H9 (cell line): Measurements from ENCODE around the gene OSBPL2. TPM values are rescaled to one million over a fixed set of nuclear protein-coding genes. Genes with fewer than 3 reads are reported as not detected.

Source experiments
- DNase-seq: peaks from one replicate; pipeline ENCODE4 v3.0.0-alpha.2; 2017
- H2AFZ ChIP-seq: one replicate; pipeline ENCODE4 v1.6.1; 2013; ENCODE audit warnings: mild to moderate bottlenecking, low read length, control low read depth, moderate library complexity
- H2AK5ac ChIP-seq: 2 replicates; pipeline ENCODE4 v1.6.1; 2013; ENCODE audit warnings: low read length, control low read depth, mixed read lengths; ENCODE audit not compliant: insufficient read length
- H2BK120ac ChIP-seq: one replicate; pipeline ENCODE4 v1.6.1; 2013; ENCODE audit warnings: low read depth, mild to moderate bottlenecking, low read length, control low read depth, inconsistent platforms; ENCODE audit not compliant: poor library complexity, severe bottlenecking
- H2BK12ac ChIP-seq: 2 replicates; pipeline ENCODE4 v1.6.1; 2013; ENCODE audit warnings: low read length, control low read depth, mixed read lengths, low read depth; ENCODE audit not compliant: insufficient read length
- H2BK15ac ChIP-seq: 2 replicates; pipeline ENCODE4 v1.6.1; 2013; ENCODE audit warnings: low read depth, low read length, control low read depth
- H2BK20ac ChIP-seq: one replicate; pipeline ENCODE4 v1.6.1; 2013; ENCODE audit warnings: low read depth, mild to moderate bottlenecking, low read length, control low read depth, inconsistent platforms; ENCODE audit not compliant: poor library complexity, severe bottlenecking
- H2BK5ac ChIP-seq: 2 replicates; pipeline ENCODE4 v1.6.1; 2013; ENCODE audit warnings: low read length, control low read depth, mixed read lengths; ENCODE audit not compliant: insufficient read length
- H3K14ac ChIP-seq: 2 replicates; pipeline ENCODE4 v1.6.1; 2013; ENCODE audit warnings: low read length, control low read depth; ENCODE audit not compliant: insufficient read depth
- H3K18ac ChIP-seq: 2 replicates; pipeline ENCODE4 v1.6.1; 2013; ENCODE audit warnings: low read depth, mild to moderate bottlenecking, mixed read lengths, low read length, control low read depth; ENCODE audit not compliant: insufficient read length
- H3K23ac ChIP-seq: 2 replicates; pipeline ENCODE4 v1.6.1; 2013; ENCODE audit warnings: low read length, control low read depth, mixed read lengths, low read depth; ENCODE audit not compliant: insufficient read length
- H3K23me2 ChIP-seq: 2 replicates; pipeline ENCODE4 v1.6.1; 2013; ENCODE audit warnings: low read depth, mild to moderate bottlenecking, mixed read lengths, low read length, control low read depth; ENCODE audit not compliant: insufficient read length, poor library complexity, severe bottlenecking
- H3K27ac ChIP-seq: 2 replicates; pipeline ENCODE4 v1.5.1; 2013; ENCODE audit warnings: low read length, control low read depth, mixed read lengths, low read depth; ENCODE audit not compliant: insufficient read length
- H3K27me3 ChIP-seq: 2 replicates; pipeline ENCODE4 v1.6.1; 2013; ENCODE audit warnings: low read length, control low read depth, inconsistent platforms; ENCODE audit not compliant: insufficient read depth
- H3K4ac ChIP-seq: 2 replicates; pipeline ENCODE4 v1.6.1; 2013; ENCODE audit warnings: low read depth, mild to moderate bottlenecking, control low read depth, inconsistent platforms, low read length, moderate library complexity
- H3K4me1 ChIP-seq: 2 replicates; pipeline ENCODE4 v1.6.1; 2013; ENCODE audit warnings: low read length, control low read depth, inconsistent platforms; ENCODE audit not compliant: insufficient read depth
- H3K4me2 ChIP-seq: 2 replicates; pipeline ENCODE4 v1.6.1; 2013; ENCODE audit warnings: low read length, control low read depth, mixed read lengths; ENCODE audit not compliant: insufficient read length, insufficient read depth
- H3K56ac ChIP-seq: 2 replicates; pipeline ENCODE4 v1.6.1; 2013; ENCODE audit warnings: low read depth, mild to moderate bottlenecking, mixed read lengths, low read length, control low read depth; ENCODE audit not compliant: insufficient read length
- H3K79me1 ChIP-seq: 2 replicates; pipeline ENCODE4 v1.6.1; 2013; ENCODE audit warnings: low read depth, mild to moderate bottlenecking, moderate library complexity, low read length, control low read depth, inconsistent platforms; ENCODE audit not compliant: insufficient read depth, poor library complexity, severe bottlenecking
- H3K79me2 ChIP-seq: 2 replicates; pipeline ENCODE4 v1.6.1; 2013; ENCODE audit warnings: low read length, control low read depth, inconsistent platforms; ENCODE audit not compliant: insufficient read depth
- H3K9ac ChIP-seq: 2 replicates; pipeline ENCODE4 v1.6.1; 2013; ENCODE audit warnings: low read length, control low read depth, mixed read lengths; ENCODE audit not compliant: insufficient read length; ENCODE audit errors: extremely low read depth
- H3K9me3 ChIP-seq: one replicate; pipeline ENCODE4 v1.6.1; 2013; ENCODE audit warnings: low read depth, low read length, inconsistent platforms; ENCODE audit not compliant: control insufficient read depth
- H3T11ph ChIP-seq: one replicate; pipeline ENCODE4 v1.6.1; 2013; ENCODE audit warnings: mild to moderate bottlenecking, low read length, control low read depth, inconsistent platforms
- H4K20me1 ChIP-seq: one replicate; pipeline ENCODE4 v1.6.1; 2013; ENCODE audit not compliant: control insufficient read depth, insufficient read length, insufficient read depth
- H4K5ac ChIP-seq: 2 replicates; pipeline ENCODE4 v1.6.1; 2013; ENCODE audit warnings: low read depth, mild to moderate bottlenecking, mixed read lengths, low read length, control low read depth; ENCODE audit not compliant: insufficient read length
- H4K8ac ChIP-seq: replicated peaks from 2 replicates; pipeline ENCODE4 v1.6.1; 2013; ENCODE audit warnings: low read length, control low read depth, mixed read lengths, low read depth; ENCODE audit not compliant: insufficient read length
- H4K91ac ChIP-seq: 2 replicates; pipeline ENCODE4 v1.6.1; 2013; ENCODE audit warnings: low read depth, mild to moderate bottlenecking, moderate library complexity, mixed read lengths, low read length, control low read depth; ENCODE audit not compliant: insufficient read length
- H3K27ac Mint-ChIP-seq, 3 experiments: 2 replicates in 2 of 3; 3 replicates in 1 of 3; pipeline ENCODE4 v1.8.0; 2020 to 2021; ENCODE audit warnings: mixed read lengths in 3 of 3, mild to moderate bottlenecking in 1 of 3, moderate library complexity in 1 of 3
- H3K27me3 Mint-ChIP-seq: 2 replicates; pipeline ENCODE4 v1.8.0; 2021; ENCODE audit warnings: low read depth, mild to moderate bottlenecking, moderate library complexity, mixed read lengths
- H3K36me3 Mint-ChIP-seq, 3 experiments: 2 replicates in 2 of 3; 3 replicates in 1 of 3; pipeline ENCODE4 v1.8.0; 2020 to 2021; ENCODE audit warnings: low read depth in 3 of 3, mixed read lengths in 3 of 3; ENCODE audit not compliant: insufficient read depth in 1 of 3
- H3K4me1 Mint-ChIP-seq, 2 experiments: 2 replicates each; pipeline ENCODE4 v1.8.0; 2020; ENCODE audit warnings: mixed read lengths in 2 of 2
- H3K4me3 Mint-ChIP-seq, 2 experiments: 2 replicates in 1 of 2; 3 replicates in 1 of 2; pipeline ENCODE4 v1.8.0; 2020 to 2021; ENCODE audit warnings: mild to moderate bottlenecking in 2 of 2, mixed read lengths in 2 of 2, moderate library complexity in 1 of 2
- H3K9me3 Mint-ChIP-seq, 2 experiments: 2 replicates in 1 of 2; 3 replicates in 1 of 2; pipeline ENCODE4 v1.8.0; 2020; ENCODE audit warnings: mild to moderate bottlenecking in 2 of 2, mixed read lengths in 2 of 2, moderate library complexity in 1 of 2
- CTCF ChIP-seq: fragments of 200-600 bp; sonication (generic); conservative IDR thresholded peaks from 3 replicates; pipeline ENCODE4 v1.8.0; 2021; ENCODE audit warnings: antibody characterized with exemption, mild to moderate bottlenecking
- WGBS: extraction: QIAGEN DNeasy Blood & Tissue Kit; methylation state at CpG from one replicate; pipeline ENCODE4 v1.1.7; 2013; ENCODE audit warnings: missing lambda C conversion rate, low lambda C conversion rate, mixed read lengths; ENCODE audit not compliant: insufficient read length; ENCODE audit errors: extremely low coverage; 5-methylcytosine and 5-hydroxymethylcytosine counted together
- total RNA-seq: library from RNA; stranded (reverse); gene quantifications from 2 replicates; pipeline ENCODE4 v1.2.1, GENCODE V29; 2021

Gene OSBPL2
- total RNA-seq, 1 experiment from 2014 or later, result 47.3 TPM

- WGBS, result no CpG with 5 or more reads among the region's 46 CpGs
- no peak overlapping the region for H3K27ac Mint-ChIP-seq
- H3K9me3 Mint-ChIP-seq, result no peaks in the 10 kb centered on the region
Measured at GRCh38 chr20:62330576-62331317, 92.4 kb downstream of the OSBPL2 start.

More at GRCh38 chr20:62330576-62331317, 92.4 kb downstream of the OSBPL2 start:
- no peaks in the 10 kb centered on the region for H3K79me1 ChIP-seq
- H4K8ac ChIP-seq, result no peak overlapping the region
- Mint-ChIP-seq H3K4me3 (no peak overlapping the region), H3K4me1 (peaks cover 0 to 3% of the 10 kb centered on the region in 2 experiments; a peak in 1 of 4 replicates), H3K36me3 (peaks cover 11 to 59% (median 49%) of the 10 kb centered on the region in 3 experiments; a peak in 6 of 7 replicates), H3K27me3 (no peaks in the 10 kb centered on the region; the same call in none of the 2 replicates)
- no peak for DNase-seq
- no peak overlapping the region for H2BK20ac ChIP-seq
- H3K9me3 ChIP-seq, result no peaks in the 10 kb centered on the region
- H3K56ac ChIP-seq, result no peak overlapping the region
- no peaks in the 10 kb centered on the region for H3K79me2 ChIP-seq
- H2BK5ac ChIP-seq, result no peak overlapping the region
- H3K23me2 ChIP-seq, result no peaks in the 10 kb centered on the region
- no peak overlapping the region for H2AK5ac ChIP-seq
- no peak for TF ChIP-seq CTCF
- H2BK12ac ChIP-seq, result no peak overlapping the region
- H3K14ac ChIP-seq, result no peak overlapping the region
- no peak overlapping the region for H3K4ac ChIP-seq
- H3K27ac ChIP-seq, result no peak overlapping the region
- no peak overlapping the region for H2AFZ ChIP-seq
- no peak overlapping the region for H3K9ac ChIP-seq
- no peak overlapping the region for H4K91ac ChIP-seq
- H3K4me2 ChIP-seq, result no peak overlapping the region
- no peaks in the 10 kb centered on the region for H4K20me1 ChIP-seq
- H3K4me1 ChIP-seq, result no peaks in the 10 kb centered on the region
- no peak overlapping the region for H4K5ac ChIP-seq
- no peak overlapping the region for H3K23ac ChIP-seq
- H2BK120ac ChIP-seq, result no peak overlapping the region
- H2BK15ac ChIP-seq, result no peak overlapping the region
- no peak overlapping the region for H3T11ph ChIP-seq
- H3K18ac ChIP-seq, result no peak overlapping the region
- no peaks in the 10 kb centered on the region for H3K27me3 ChIP-seq
